SK-N-SH treated with all-trans-retinoic acid at 6 μM for 48 hours (cell line): ENCODE data around the gene LTBP1.

ENCODE experiments used
- ARNTL ChIP-seq: fragments of 450-650 bp; formaldehyde crosslinking; IDR thresholded peaks from 2 replicates; pipeline ENCODE4 v1.5.0; 2020; ENCODE audit warnings: low read depth, mild to moderate bottlenecking, moderate library complexity, borderline replicate concordance
- BACH2 ChIP-seq: fragments of 250-450 bp; sonication (Bioruptor Pico); IDR thresholded peaks from 2 replicates; pipeline ENCODE4 v1.9.0; 2021; ENCODE audit warnings: mild to moderate bottlenecking, borderline replicate concordance
- GLIS3 ChIP-seq: fragments of 250-450 bp; sonication (Bioruptor Pico); IDR thresholded peaks from 2 replicates; pipeline ENCODE4 v1.5.0; 2020; ENCODE audit warnings: mild to moderate bottlenecking, moderate library complexity
- ISL1 ChIP-seq: fragments of 250-450 bp; sonication (Bioruptor Pico); IDR thresholded peaks from 2 replicates; pipeline ENCODE4 v2.1.2; 2022; ENCODE audit warnings: mild to moderate bottlenecking, moderate library complexity
- OSR1 ChIP-seq: fragments of 250-450 bp; sonication (Bioruptor Pico); IDR thresholded peaks from 2 replicates; pipeline ENCODE4 v1.8.0; 2022; ENCODE audit warnings: moderate library complexity, mild to moderate bottlenecking, inconsistent platforms
- PPARA ChIP-seq: fragments of 250-450 bp; sonication (Bioruptor Pico); IDR thresholded peaks from 2 replicates; pipeline ENCODE4 v1.5.0; 2020; ENCODE audit warnings: mild to moderate bottlenecking, borderline replicate concordance
- RARB ChIP-seq: fragments of 250-450 bp; sonication (Bioruptor Pico); IDR thresholded peaks from 2 replicates; pipeline ENCODE4 v1.8.0; 2021; ENCODE audit warnings: mild to moderate bottlenecking, moderate library complexity
- TCF4 ChIP-seq: fragments of 250-450 bp; sonication (Bioruptor Pico); IDR thresholded peaks from 2 replicates; pipeline ENCODE4 v1.8.0; 2021; ENCODE audit warnings: mild to moderate bottlenecking, moderate library complexity, borderline replicate concordance
- ZFP3 ChIP-seq: fragments of 250-450 bp; sonication (Bioruptor Pico); IDR thresholded peaks from 2 replicates; pipeline ENCODE4 v1.5.0; 2020; ENCODE audit warnings: mild to moderate bottlenecking, moderate library complexity
- TF ChIP-seq, protein P1 (sequence below): fragments of 250-450 bp; sonication (Bioruptor Pico); IDR thresholded peaks from 2 replicates; pipeline ENCODE4 v1.5.1; 2020; ENCODE audit warnings: low read depth, mild to moderate bottlenecking, moderate library complexity
- TF ChIP-seq, protein P2 (sequence below): fragments of 250-450 bp; sonication (Bioruptor Pico); IDR thresholded peaks from 2 replicates; pipeline ENCODE4 v1.8.0; 2020; ENCODE audit warnings: mild to moderate bottlenecking, moderate library complexity, borderline replicate concordance
- TF ChIP-seq, protein P3 (sequence below): fragments of 250-450 bp; sonication (Bioruptor Pico); IDR thresholded peaks from 2 replicates; pipeline ENCODE4 v1.5.0; 2020; ENCODE audit warnings: mild to moderate bottlenecking, moderate library complexity

DNA sequence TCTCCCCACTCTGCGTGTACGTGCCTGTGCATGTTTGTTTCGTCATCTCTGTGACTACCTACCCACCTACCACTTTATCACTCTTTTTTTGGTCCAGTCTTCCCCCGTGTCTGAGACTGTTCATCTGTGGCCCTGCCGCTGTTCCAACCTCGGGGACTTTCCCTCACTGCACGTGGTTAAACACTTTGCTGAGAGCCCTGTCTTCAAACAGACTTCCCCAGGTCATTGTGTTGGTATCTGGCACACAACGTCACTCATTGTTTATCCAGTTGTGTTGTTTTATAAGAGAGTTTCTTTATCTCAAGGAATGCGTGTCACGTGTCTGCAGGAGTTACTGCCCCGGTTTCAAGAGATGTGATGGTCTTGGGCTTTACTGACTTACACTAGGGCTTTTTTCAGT lies 267.7 kb downstream of the LTBP1 start:
- no peak for TF ChIP-seq TCF4 (CRISPR knock-in tag)
- no peak for TF ChIP-seq GLIS3
- TF ChIP-seq ARNTL (CRISPR knock-in tag), result no peak
- TF ChIP-seq OSR1 (CRISPR knock-in tag), result no peak
- TF ChIP-seq BACH2 (CRISPR knock-in tag), result no peak
- TF ChIP-seq, protein P1, sequence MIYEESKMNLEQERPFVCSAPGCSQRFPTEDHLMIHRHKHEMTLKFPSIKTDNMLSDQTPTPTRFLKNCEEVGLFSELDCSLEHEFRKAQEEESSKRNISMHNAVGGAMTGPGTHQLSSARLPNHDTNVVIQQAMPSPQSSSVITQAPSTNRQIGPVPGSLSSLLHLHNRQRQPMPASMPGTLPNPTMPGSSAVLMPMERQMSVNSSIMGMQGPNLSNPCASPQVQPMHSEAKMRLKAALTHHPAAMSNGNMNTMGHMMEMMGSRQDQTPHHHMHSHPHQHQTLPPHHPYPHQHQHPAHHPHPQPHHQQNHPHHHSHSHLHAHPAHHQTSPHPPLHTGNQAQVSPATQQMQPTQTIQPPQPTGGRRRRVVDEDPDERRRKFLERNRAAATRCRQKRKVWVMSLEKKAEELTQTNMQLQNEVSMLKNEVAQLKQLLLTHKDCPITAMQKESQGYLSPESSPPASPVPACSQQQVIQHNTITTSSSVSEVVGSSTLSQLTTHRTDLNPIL (CRISPR knock-in tag), result no peak
- TF ChIP-seq, protein P2, sequence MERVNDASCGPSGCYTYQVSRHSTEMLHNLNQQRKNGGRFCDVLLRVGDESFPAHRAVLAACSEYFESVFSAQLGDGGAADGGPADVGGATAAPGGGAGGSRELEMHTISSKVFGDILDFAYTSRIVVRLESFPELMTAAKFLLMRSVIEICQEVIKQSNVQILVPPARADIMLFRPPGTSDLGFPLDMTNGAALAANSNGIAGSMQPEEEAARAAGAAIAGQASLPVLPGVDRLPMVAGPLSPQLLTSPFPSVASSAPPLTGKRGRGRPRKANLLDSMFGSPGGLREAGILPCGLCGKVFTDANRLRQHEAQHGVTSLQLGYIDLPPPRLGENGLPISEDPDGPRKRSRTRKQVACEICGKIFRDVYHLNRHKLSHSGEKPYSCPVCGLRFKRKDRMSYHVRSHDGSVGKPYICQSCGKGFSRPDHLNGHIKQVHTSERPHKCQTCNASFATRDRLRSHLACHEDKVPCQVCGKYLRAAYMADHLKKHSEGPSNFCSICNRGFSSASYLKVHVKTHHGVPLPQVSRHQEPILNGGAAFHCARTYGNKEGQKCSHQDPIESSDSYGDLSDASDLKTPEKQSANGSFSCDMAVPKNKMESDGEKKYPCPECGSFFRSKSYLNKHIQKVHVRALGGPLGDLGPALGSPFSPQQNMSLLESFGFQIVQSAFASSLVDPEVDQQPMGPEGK (CRISPR knock-in tag), result no peak
- TF ChIP-seq PPARA (CRISPR knock-in tag), result no peak
- TF ChIP-seq RARB, result no peak
- TF ChIP-seq ISL1 (CRISPR knock-in tag), result no peak
- TF ChIP-seq, protein P3, sequence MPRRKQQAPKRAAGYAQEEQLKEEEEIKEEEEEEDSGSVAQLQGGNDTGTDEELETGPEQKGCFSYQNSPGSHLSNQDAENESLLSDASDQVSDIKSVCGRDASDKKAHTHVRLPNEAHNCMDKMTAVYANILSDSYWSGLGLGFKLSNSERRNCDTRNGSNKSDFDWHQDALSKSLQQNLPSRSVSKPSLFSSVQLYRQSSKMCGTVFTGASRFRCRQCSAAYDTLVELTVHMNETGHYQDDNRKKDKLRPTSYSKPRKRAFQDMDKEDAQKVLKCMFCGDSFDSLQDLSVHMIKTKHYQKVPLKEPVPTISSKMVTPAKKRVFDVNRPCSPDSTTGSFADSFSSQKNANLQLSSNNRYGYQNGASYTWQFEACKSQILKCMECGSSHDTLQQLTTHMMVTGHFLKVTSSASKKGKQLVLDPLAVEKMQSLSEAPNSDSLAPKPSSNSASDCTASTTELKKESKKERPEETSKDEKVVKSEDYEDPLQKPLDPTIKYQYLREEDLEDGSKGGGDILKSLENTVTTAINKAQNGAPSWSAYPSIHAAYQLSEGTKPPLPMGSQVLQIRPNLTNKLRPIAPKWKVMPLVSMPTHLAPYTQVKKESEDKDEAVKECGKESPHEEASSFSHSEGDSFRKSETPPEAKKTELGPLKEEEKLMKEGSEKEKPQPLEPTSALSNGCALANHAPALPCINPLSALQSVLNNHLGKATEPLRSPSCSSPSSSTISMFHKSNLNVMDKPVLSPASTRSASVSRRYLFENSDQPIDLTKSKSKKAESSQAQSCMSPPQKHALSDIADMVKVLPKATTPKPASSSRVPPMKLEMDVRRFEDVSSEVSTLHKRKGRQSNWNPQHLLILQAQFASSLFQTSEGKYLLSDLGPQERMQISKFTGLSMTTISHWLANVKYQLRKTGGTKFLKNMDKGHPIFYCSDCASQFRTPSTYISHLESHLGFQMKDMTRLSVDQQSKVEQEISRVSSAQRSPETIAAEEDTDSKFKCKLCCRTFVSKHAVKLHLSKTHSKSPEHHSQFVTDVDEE (CRISPR knock-in tag), result no peak
- TF ChIP-seq ZFP3 (CRISPR knock-in tag), result no peak
